GM23338 (cell line): ENCODE data around the gene WASHC2A.
"Not testable (repeated sequence)": the region's sequence is repeated elsewhere in the genome, so short reads cannot be mapped to it uniquely, and the experiment has no call there.

Experiments used
- EZH2 ChIP-seq: fragments of 200-600 bp; sonication (generic); IDR thresholded peaks from one replicate; pipeline ENCODE4 v1.8.0; 2017; ENCODE audit warnings: antibody characterized with exemption, mild to moderate bottlenecking, low read depth; ENCODE audit not compliant: unreplicated experiment
- EZH2phosphoT487 ChIP-seq: fragments of 200-600 bp; sonication (generic); IDR thresholded peaks from one replicate; pipeline ENCODE4 v1.8.1; 2018; ENCODE audit warnings: antibody characterized with exemption; ENCODE audit not compliant: unreplicated experiment
- POLR2AphosphoS5 ChIP-seq: IDR thresholded peaks from 2 replicates; pipeline ENCODE4 v1.6.1; 2016; ENCODE audit warnings: antibody characterized with exemption, low read depth
- ZNF114 ChIP-seq: fragments of 250-450 bp; sonication (Bioruptor Pico); IDR thresholded peaks from 2 replicates; pipeline ENCODE4 v1.5.0; 2020; ENCODE audit warnings: mild to moderate bottlenecking, moderate library complexity
- ZNF331 ChIP-seq: fragments of 250-450 bp; sonication (Bioruptor Pico); IDR thresholded peaks from 2 replicates; pipeline ENCODE4 v1.5.0; 2020; ENCODE audit warnings: low read depth, mild to moderate bottlenecking, moderate library complexity
- TF ChIP-seq, protein P1 (sequence below), 2 experiments: fragments of 200-600 bp in 1 of 2; sonication (generic) in 1 of 2; conservative IDR thresholded peaks; 2 replicates each; pipeline versions ENCODE4 v1.5.1 to v1.6.1; 2016 to 2017; ENCODE audit warnings: antibody characterized with exemption in 2 of 2, low read depth in 2 of 2, mild to moderate bottlenecking in 2 of 2, moderate library complexity in 1 of 2
- TF ChIP-seq, protein P2 (sequence below): IDR thresholded peaks from one replicate; pipeline ENCODE4 v1.6.1; 2018; ENCODE audit warnings: antibody characterized with exemption; ENCODE audit not compliant: unreplicated experiment
- TF ChIP-seq, protein P3 (sequence below): IDR thresholded peaks from 2 replicates; pipeline ENCODE4 v1.6.1; 2016; ENCODE audit warnings: antibody characterized with exemption

DNA sequence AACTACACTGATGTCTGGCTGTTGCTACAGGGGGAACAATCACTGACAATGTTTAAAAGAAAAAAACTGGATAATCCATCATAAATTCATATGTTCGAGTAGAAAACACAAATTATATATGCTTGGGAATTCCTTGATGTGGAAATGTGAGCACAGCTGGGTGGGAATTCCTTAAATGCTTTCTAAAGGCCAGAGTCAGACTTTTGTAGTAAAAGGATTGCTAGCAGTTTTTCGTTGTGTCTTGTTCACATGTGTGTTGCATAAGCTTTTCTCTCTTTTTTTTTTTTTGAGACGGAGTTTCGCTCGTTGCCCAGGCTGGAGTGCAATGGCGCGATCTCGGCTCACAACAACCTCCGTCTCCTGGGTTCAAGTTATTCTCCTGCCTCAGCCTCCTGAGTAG lies 21.3 kb upstream of the WASHC2A start:
- not testable (repeated sequence) for TF ChIP-seq EZH2phosphoT487; ZNF331 (CRISPR knock-in tag); POLR2AphosphoS5; EZH2; ZNF114 (CRISPR knock-in tag)
- TF ChIP-seq, protein P1, sequence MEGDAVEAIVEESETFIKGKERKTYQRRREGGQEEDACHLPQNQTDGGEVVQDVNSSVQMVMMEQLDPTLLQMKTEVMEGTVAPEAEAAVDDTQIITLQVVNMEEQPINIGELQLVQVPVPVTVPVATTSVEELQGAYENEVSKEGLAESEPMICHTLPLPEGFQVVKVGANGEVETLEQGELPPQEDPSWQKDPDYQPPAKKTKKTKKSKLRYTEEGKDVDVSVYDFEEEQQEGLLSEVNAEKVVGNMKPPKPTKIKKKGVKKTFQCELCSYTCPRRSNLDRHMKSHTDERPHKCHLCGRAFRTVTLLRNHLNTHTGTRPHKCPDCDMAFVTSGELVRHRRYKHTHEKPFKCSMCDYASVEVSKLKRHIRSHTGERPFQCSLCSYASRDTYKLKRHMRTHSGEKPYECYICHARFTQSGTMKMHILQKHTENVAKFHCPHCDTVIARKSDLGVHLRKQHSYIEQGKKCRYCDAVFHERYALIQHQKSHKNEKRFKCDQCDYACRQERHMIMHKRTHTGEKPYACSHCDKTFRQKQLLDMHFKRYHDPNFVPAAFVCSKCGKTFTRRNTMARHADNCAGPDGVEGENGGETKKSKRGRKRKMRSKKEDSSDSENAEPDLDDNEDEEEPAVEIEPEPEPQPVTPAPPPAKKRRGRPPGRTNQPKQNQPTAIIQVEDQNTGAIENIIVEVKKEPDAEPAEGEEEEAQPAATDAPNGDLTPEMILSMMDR (conservative IDR thresholded peaks at IDR 0.05; ENCODE audit: low read depth in 2 of 2) = not testable (repeated sequence)
- TF ChIP-seq, protein P2, sequence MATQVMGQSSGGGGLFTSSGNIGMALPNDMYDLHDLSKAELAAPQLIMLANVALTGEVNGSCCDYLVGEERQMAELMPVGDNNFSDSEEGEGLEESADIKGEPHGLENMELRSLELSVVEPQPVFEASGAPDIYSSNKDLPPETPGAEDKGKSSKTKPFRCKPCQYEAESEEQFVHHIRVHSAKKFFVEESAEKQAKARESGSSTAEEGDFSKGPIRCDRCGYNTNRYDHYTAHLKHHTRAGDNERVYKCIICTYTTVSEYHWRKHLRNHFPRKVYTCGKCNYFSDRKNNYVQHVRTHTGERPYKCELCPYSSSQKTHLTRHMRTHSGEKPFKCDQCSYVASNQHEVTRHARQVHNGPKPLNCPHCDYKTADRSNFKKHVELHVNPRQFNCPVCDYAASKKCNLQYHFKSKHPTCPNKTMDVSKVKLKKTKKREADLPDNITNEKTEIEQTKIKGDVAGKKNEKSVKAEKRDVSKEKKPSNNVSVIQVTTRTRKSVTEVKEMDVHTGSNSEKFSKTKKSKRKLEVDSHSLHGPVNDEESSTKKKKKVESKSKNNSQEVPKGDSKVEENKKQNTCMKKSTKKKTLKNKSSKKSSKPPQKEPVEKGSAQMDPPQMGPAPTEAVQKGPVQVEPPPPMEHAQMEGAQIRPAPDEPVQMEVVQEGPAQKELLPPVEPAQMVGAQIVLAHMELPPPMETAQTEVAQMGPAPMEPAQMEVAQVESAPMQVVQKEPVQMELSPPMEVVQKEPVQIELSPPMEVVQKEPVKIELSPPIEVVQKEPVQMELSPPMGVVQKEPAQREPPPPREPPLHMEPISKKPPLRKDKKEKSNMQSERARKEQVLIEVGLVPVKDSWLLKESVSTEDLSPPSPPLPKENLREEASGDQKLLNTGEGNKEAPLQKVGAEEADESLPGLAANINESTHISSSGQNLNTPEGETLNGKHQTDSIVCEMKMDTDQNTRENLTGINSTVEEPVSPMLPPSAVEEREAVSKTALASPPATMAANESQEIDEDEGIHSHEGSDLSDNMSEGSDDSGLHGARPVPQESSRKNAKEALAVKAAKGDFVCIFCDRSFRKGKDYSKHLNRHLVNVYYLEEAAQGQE = not testable (repeated sequence)
- TF ChIP-seq, protein P3, sequence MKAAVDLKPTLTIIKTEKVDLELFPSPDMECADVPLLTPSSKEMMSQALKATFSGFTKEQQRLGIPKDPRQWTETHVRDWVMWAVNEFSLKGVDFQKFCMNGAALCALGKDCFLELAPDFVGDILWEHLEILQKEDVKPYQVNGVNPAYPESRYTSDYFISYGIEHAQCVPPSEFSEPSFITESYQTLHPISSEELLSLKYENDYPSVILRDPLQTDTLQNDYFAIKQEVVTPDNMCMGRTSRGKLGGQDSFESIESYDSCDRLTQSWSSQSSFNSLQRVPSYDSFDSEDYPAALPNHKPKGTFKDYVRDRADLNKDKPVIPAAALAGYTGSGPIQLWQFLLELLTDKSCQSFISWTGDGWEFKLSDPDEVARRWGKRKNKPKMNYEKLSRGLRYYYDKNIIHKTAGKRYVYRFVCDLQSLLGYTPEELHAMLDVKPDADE = not testable (repeated sequence)
